Endothelial cell of umbilical vein (primary cell): ENCODE data around the gene ZDHHC14. TPM values are rescaled to one million over a fixed set of nuclear protein-coding genes. Genes with fewer than 3 reads are reported as not detected.

Source experiments
- BruUV-seq: library from RNA; stranded (reverse); fragments of 400-500 nt; replicated peaks from 2 replicates; lab custom pipeline; 2021; lab: Mats Ljungman, UMichigan
- CTCF ChIA-PET: fragments of 300-600, 350-600 bp; sonication (Branson Sonifier 250); formaldehyde crosslinking; loops from one replicate; lab custom pipeline; 2021; ENCODE audit warnings: antibody characterized with exemption, inconsistent platforms; lab: Charles Lee
- POLR2A ChIA-PET: fragments of 300-600, 350-600 bp; sonication (Branson Sonifier 250); formaldehyde crosslinking; loops from one replicate; lab custom pipeline; 2021; ENCODE audit warnings: antibody characterized with exemption, inconsistent platforms; lab: Charles Lee
- DNase-seq: peaks from one replicate; pipeline ENCODE4 v3.0.0-alpha.2; 2011; ENCODE audit warnings: low read depth, low spot score
- FAIRE-seq: peaks from 2 replicates; lab custom pipeline; 2011; peaks lifted over from hg19 to GRCh38; lab: Jason Lieb, UNC
- H2AFZ ChIP-seq: 2 replicates; pipeline ENCODE4 v1.6.0; 2012; ENCODE audit warnings: low read depth, low read length, control low read depth, inconsistent platforms
- H3K27ac ChIP-seq: 2 replicates; pipeline ENCODE4 v1.5.1; 2011; ENCODE audit warnings: low read depth, mild to moderate bottlenecking, control low read depth, low read length, moderate library complexity; ENCODE audit not compliant: insufficient read depth
- H3K27me3 ChIP-seq, 2 experiments: 2 replicates each; pipeline versions ENCODE4 v1.6.0 to v1.6.1; 2011; ENCODE audit warnings: low read length in 2 of 2, mixed read lengths in 1 of 2; ENCODE audit not compliant: control insufficient read depth in 2 of 2, insufficient read depth in 2 of 2
- H3K36me3 ChIP-seq, 2 experiments: 2 replicates in 1 of 2; 3 replicates in 1 of 2; pipeline ENCODE4 v1.5.1; 2011; ENCODE audit warnings: low read length in 2 of 2, mild to moderate bottlenecking in 1 of 2, moderate library complexity in 1 of 2; ENCODE audit not compliant: control insufficient read depth in 2 of 2, insufficient read depth in 2 of 2; ENCODE audit errors: extremely low read depth in 1 of 2
- H3K4me1 ChIP-seq: 3 replicates; pipeline ENCODE4 v1.5.1; 2011; ENCODE audit warnings: mild to moderate bottlenecking, low read length; ENCODE audit not compliant: control insufficient read depth, insufficient read depth; ENCODE audit errors: extremely low read depth
- H3K4me2 ChIP-seq: 2 replicates; pipeline ENCODE4 v1.6.1; 2011; ENCODE audit warnings: low read length, control low read depth, mixed read lengths; ENCODE audit not compliant: insufficient read depth
- H3K4me3 ChIP-seq, 3 experiments: fragments of 200-600 bp in 1 of 3; sonication (generic), shearing (Covaris generic) in 1 of 3; replicated peaks in 1 of 3; 2 replicates each; pipeline ENCODE4 v1.5.1; 2011 to 2016; ENCODE audit warnings: control low read depth in 3 of 3, low read length in 3 of 3, mild to moderate bottlenecking in 2 of 3, inconsistent platforms in 1 of 3, low read depth in 1 of 3, moderate library complexity in 1 of 3; ENCODE audit not compliant: insufficient read depth in 1 of 3
- H3K79me2 ChIP-seq: 2 replicates; pipeline ENCODE4 v1.6.0; 2012; ENCODE audit warnings: low read length, inconsistent platforms; ENCODE audit not compliant: control insufficient read depth, insufficient read depth
- H3K9ac ChIP-seq: replicated peaks from 2 replicates; pipeline ENCODE3; 2011; ENCODE audit warnings: low read length, control low read depth; ENCODE audit not compliant: insufficient read depth; ENCODE audit errors: extremely low read depth
- H3K9me1 ChIP-seq: replicated peaks from 3 replicates; pipeline ENCODE4 v1.6.0; 2011; ENCODE audit warnings: mild to moderate bottlenecking, low read length; ENCODE audit not compliant: control insufficient read depth, insufficient read depth; ENCODE audit errors: extremely low read depth
- H3K9me3 ChIP-seq: replicated peaks from 2 replicates; pipeline ENCODE4 v1.5.1; 2012; ENCODE audit warnings: low read length, inconsistent platforms; ENCODE audit not compliant: control insufficient read depth, insufficient read depth
- H4K20me1 ChIP-seq: replicated peaks from 2 replicates; pipeline ENCODE3; 2011; ENCODE audit warnings: mild to moderate bottlenecking, low read length; ENCODE audit not compliant: control insufficient read depth, insufficient read depth; ENCODE audit errors: extremely low read depth
- CTCF ChIP-seq, 2 donors: IDR thresholded peaks; 1 replicate in 1 of 2; 2 replicates in 1 of 2; pipeline ENCODE4 v1.5.1; 2011; ENCODE audit warnings: low read length in 2 of 2, mild to moderate bottlenecking in 2 of 2, moderate library complexity in 2 of 2, control low read depth in 1 of 2, inconsistent platforms in 1 of 2, low read depth in 1 of 2; ENCODE audit not compliant: insufficient read depth in 1 of 2; ENCODE audit errors: extremely low read depth in 1 of 2
- EZH2 ChIP-seq: IDR thresholded peaks from 2 replicates; pipeline ENCODE4 v1.6.1; 2012; ENCODE audit warnings: borderline replicate concordance, low read depth, mild to moderate bottlenecking, moderate library complexity, low read length, inconsistent platforms; ENCODE audit not compliant: severe bottlenecking
- FOS ChIP-seq: IDR thresholded peaks from 2 replicates; pipeline ENCODE4 v1.6.1; 2011; ENCODE audit warnings: mild to moderate bottlenecking, low read length, moderate library complexity, borderline replicate concordance; ENCODE audit not compliant: insufficient read depth
- GATA2 ChIP-seq: IDR thresholded peaks from 2 replicates; pipeline ENCODE4 v1.7.0; 2011; ENCODE audit warnings: low read depth, mild to moderate bottlenecking, moderate library complexity, mixed read lengths, low read length; ENCODE audit not compliant: insufficient read length, insufficient read depth
- JUN ChIP-seq: IDR thresholded peaks from 2 replicates; pipeline ENCODE4 v1.6.1; 2011; ENCODE audit warnings: borderline replicate concordance, low read depth; ENCODE audit not compliant: insufficient read length, insufficient read depth
- MYC ChIP-seq: IDR thresholded peaks from one replicate; pipeline ENCODE4 v1.6.1; 2011; ENCODE audit warnings: mild to moderate bottlenecking, low read depth, low read length
- POLR2A ChIP-seq: IDR thresholded peaks from 2 replicates; pipeline ENCODE4 v1.6.1; 2012; ENCODE audit warnings: low read depth, mild to moderate bottlenecking, control low read depth, low read length
- dilution Hi-C: fragments of 300-500 bp; cut with MboI; formaldehyde crosslinking; loops from one replicate; pipeline ENCODE4 v1.15.0; 2019; ENCODE audit warnings: low sequenced_read_pairs; ENCODE audit not compliant: extremely low pct_ligation_motif_present
- intact Hi-C: fragments of 100-400 bp; cut with micrococcal nuclease; formaldehyde crosslinking; loops from one replicate; pipeline ENCODE4 v1.10.0; 2022
- polyA plus RNA-seq, 4 experiments: library from polyadenylated mRNA; depleted of rRNA in 3 of 4; stranded (reverse) in 3 of 4; unstranded in 1 of 4; fragments of >200 nt; gene quantifications; 2 replicates each; pipeline versions ENCODE4 v1.2.1 to v1.2.3, GENCODE V29; 2011 to 2012; ENCODE audit warnings: missing spikeins in 1 of 4
- total RNA-seq: library from RNA; stranded (reverse); gene quantifications from 2 replicates; pipeline ENCODE4 v1.2.3, GENCODE V29; 2021
- TF ChIP-seq, protein P1 (sequence below): IDR thresholded peaks from 2 replicates; pipeline ENCODE4 v1.6.1; 2011; ENCODE audit not compliant: insufficient read depth, insufficient read length

ZDHHC14 gene
- total and polyA plus RNA-seq, 2 donors (not counting 3 experiments of a cell fraction or from before 2014, with no cell fraction given), result 23.0 to 25.6 TPM

- FAIRE-seq (no peak), DNase-seq (no peak)
- Histone ChIP-seq H3K9me3 (no peaks in the 10 kb centered on the region), H3K4me3 (no peak overlapping the region), H3K4me2 (no peak overlapping the region), H3K9me1 (no peaks in the 10 kb centered on the region), H3K27ac (no peak overlapping the region), H3K9ac (no peak overlapping the region), H4K20me1 (no peaks in the 10 kb centered on the region), H3K4me1 (no peaks in the 10 kb centered on the region), H3K36me3 (no peaks in the 10 kb centered on the region), H3K27me3 (no peaks in the 10 kb centered on the region), H2AFZ (no peak overlapping the region), H3K79me2 (no peaks in the 10 kb centered on the region)
- ChIA-PET CTCF (no interaction called here), POLR2A (no interaction called here)
- intact Hi-C loops, result no loop called here
- no peak for TF ChIP-seq JUN
- no peak for TF ChIP-seq EZH2
- no peak for TF ChIP-seq GATA2
- TF ChIP-seq MYC, result no peak
- TF ChIP-seq CTCF (IDR thresholded peaks at IDR 0.05; ENCODE audit: extremely low read depth in 1 of 2, insufficient read depth in 1 of 2, low read depth in 1 of 2, low read length in 2 of 2), result no peak
- TF ChIP-seq FOS, result no peak
- TF ChIP-seq, protein P1, sequence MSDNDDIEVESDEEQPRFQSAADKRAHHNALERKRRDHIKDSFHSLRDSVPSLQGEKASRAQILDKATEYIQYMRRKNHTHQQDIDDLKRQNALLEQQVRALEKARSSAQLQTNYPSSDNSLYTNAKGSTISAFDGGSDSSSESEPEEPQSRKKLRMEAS, result no peak
- no peak for TF ChIP-seq POLR2A
- no TSS peak for BruUV-seq
- dilution Hi-C loops, result no loop called here
Observed at GRCh38 chr6:157447735-157448134, 66.7 kb downstream of the ZDHHC14 start.
